DND-41 (cell line): Measurements from ENCODE around the gene ATP4B.

Source experiments
- ATAC-seq: fragments of 200-7000 bp; cut with Tn5 transposase; 3 replicates; pipeline ENCODE4 v1.9.1; 2021; ENCODE audit warnings: low read depth; ENCODE audit not compliant: insufficient read depth
- DNase-seq: peaks from one replicate; pipeline ENCODE4 v3.0.0-alpha.2; 2020
- H2AFZ ChIP-seq: 2 replicates; pipeline ENCODE4 v1.6.0; 2012; ENCODE audit warnings: low read depth, low read length
- H3K27ac ChIP-seq: 2 replicates; pipeline ENCODE4 v1.5.1; 2012; ENCODE audit warnings: low read length, inconsistent platforms
- H3K27me3 ChIP-seq: fragments of 200-600 bp; sonication (generic); 2 replicates; pipeline ENCODE4 v1.6.0; 2012; ENCODE audit warnings: low read length, mild to moderate bottlenecking, inconsistent platforms; ENCODE audit not compliant: insufficient read depth, poor library complexity
- H3K36me3 ChIP-seq: 2 replicates; pipeline ENCODE4 v1.5.1; 2012; ENCODE audit warnings: low read length, inconsistent platforms; ENCODE audit not compliant: insufficient read depth
- H3K4me1 ChIP-seq: 2 replicates; pipeline ENCODE4 v1.5.1; 2012; ENCODE audit warnings: mild to moderate bottlenecking, low read length; ENCODE audit not compliant: insufficient read depth
- H3K4me2 ChIP-seq: 2 replicates; pipeline ENCODE4 v1.6.0; 2012; ENCODE audit warnings: mild to moderate bottlenecking, moderate library complexity, low read length, inconsistent platforms; ENCODE audit not compliant: insufficient read depth
- H3K4me3 ChIP-seq, 2 experiments: fragments of 200-600 bp in 1 of 2; shearing (Covaris generic) in 1 of 2; 2 replicates each; pipeline ENCODE4 v1.5.1; 2012 to 2016; ENCODE audit warnings: inconsistent platforms in 2 of 2, low read length in 2 of 2, mild to moderate bottlenecking in 2 of 2, low read depth in 1 of 2, moderate library complexity in 1 of 2
- H3K79me2 ChIP-seq: 2 replicates; pipeline ENCODE4 v1.6.0; 2012; ENCODE audit warnings: low read length, inconsistent platforms; ENCODE audit not compliant: insufficient read depth
- H3K9ac ChIP-seq: 2 replicates; pipeline ENCODE4 v1.6.0; 2012; ENCODE audit warnings: low read depth, mild to moderate bottlenecking, inconsistent platforms, low read length, moderate library complexity
- H3K9me3 ChIP-seq: 2 replicates; pipeline ENCODE4 v1.5.1; 2012; ENCODE audit warnings: low read length, moderate library complexity, mild to moderate bottlenecking, inconsistent platforms; ENCODE audit not compliant: insufficient read depth, severe bottlenecking
- H4K20me1 ChIP-seq: 2 replicates; pipeline ENCODE4 v1.6.0; 2012; ENCODE audit warnings: low read length; ENCODE audit not compliant: insufficient read depth
- CTCF ChIP-seq: IDR thresholded peaks from 2 replicates; pipeline ENCODE4 v1.5.1; 2012; ENCODE audit warnings: borderline replicate concordance, low read length, moderate library complexity, mild to moderate bottlenecking; ENCODE audit not compliant: poor library complexity, severe bottlenecking; ENCODE audit errors: extremely low read depth
- EZH2 ChIP-seq: IDR thresholded peaks from 3 replicates; pipeline ENCODE4 v1.6.1; 2012; ENCODE audit warnings: borderline replicate concordance, low read depth, mild to moderate bottlenecking, moderate library complexity, low read length, inconsistent platforms; ENCODE audit not compliant: severe bottlenecking

ATP4B gene

DNA sequence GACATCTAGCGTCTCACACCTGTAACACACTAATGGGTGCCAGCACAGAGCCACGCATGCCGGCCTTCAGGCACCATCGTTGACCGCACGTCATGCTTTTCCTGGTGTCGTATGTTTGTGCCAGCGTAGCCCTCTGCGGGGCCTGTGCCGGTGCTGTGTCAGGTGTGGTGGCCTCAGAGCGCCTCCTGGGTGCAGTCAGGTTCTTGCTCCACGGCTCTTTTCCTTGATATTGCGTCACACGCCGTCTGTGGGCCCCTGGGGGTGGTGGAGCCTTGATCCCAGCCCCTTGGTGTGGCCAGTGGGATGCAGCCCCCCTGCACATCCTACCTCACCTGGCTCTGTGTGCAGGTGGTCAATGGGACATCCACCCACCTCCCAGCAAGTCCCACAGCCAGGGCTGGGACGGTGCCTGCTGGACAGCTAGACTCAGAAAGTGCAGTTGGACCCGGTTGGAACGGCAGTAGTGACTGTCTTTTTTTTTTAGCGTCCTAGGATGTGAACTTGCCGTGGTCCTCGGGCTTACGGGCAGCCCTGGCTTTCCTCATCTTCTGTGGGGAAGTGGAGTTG is 48.9 kb downstream of the ATP4B start:
- Histone ChIP-seq H3K4me3 (no peak overlapping the region), H2AFZ (no peak overlapping the region), H3K27me3 (no peaks in the 10 kb centered on the region), H3K9ac (no peak overlapping the region), H3K27ac (no peak overlapping the region), H3K4me2 (no peak overlapping the region), H3K79me2 (peaks cover 100% of the 10 kb centered on the region), H4K20me1 (peaks cover 97% of the 10 kb centered on the region), H3K9me3 (no peaks in the 10 kb centered on the region), H3K36me3 (peaks cover 95% of the 10 kb centered on the region), H3K4me1 (0 out of 2 replicates have a peak, but pooled peaks cover 6% of the 10 kb centered on the region)
- TF ChIP-seq EZH2 (no peak), CTCF (no peak)
- DNase-seq (no peak), ATAC-seq (no peak)

DNA sequence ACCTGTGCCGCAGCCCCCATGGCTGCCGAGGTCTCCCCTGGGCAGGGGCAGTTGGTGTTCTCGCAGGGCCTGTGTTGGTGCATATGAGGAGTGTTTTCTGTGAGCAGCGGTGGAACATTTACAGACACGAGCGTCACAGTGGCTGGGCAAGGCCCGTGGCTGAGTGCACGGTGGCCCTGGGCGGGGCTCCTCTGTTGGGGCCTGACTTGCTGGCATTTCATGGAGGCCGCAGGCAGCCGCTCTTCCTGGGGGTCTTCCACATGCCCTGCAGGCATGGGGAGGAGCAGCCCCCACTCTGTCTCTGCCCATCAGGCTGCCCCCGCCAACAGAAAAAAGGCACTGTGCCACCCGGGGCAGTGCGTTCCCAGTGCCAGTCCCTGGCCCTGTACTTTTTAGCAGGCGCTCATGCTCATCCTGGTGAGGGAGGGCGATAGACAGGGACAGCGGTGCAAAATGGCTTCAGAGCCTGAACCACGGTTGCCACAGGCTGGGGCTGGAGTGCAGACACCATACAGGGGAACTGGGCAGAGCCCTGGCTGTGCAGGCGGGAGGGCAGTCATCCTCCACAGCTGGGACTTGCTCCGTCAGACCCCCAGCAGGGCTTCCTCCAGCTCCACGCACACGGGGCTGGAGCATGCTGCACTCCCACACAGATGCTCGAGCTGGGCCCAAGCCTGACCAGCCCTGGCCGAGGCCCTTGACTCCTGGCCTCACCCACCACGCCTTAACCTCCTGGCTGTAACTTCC is 49.9 kb downstream of the ATP4B start:
- Histone ChIP-seq H3K9ac (no peak overlapping the region), H3K27ac (no peak overlapping the region), H3K4me1 (0 out of 2 replicates have a peak, but pooled peaks cover 6% of the 10 kb centered on the region), H4K20me1 (peaks cover 98% of the 10 kb centered on the region), H3K27me3 (no peaks in the 10 kb centered on the region), H3K4me2 (no peak overlapping the region), H2AFZ (no peak overlapping the region), H3K4me3 (no peak overlapping the region), H3K9me3 (no peaks in the 10 kb centered on the region), H3K79me2 (peaks cover 100% of the 10 kb centered on the region), H3K36me3 (peaks cover 90% of the 10 kb centered on the region)
- TF ChIP-seq CTCF = no peak
- no peak for TF ChIP-seq EZH2
- no peak for ATAC-seq
- DNase-seq = no peak

GRCh38 chr13:113607056-113607888 is 50.7 kb downstream of the ATP4B start:
- H3K9me3 ChIP-seq = no peaks in the 10 kb centered on the region
- H3K4me3 ChIP-seq = no peak overlapping the region
- H3K4me1 ChIP-seq = 0 out of 2 replicates have a peak, but pooled peaks cover 6% of the 10 kb centered on the region
- peaks cover 100% of the 10 kb centered on the region for H3K79me2 ChIP-seq
- no peak overlapping the region for H2AFZ ChIP-seq
- H3K27ac ChIP-seq = no peak overlapping the region
- DNase-seq (no peak), ATAC-seq (no peak)
- no peak overlapping the region for H3K9ac ChIP-seq
- TF ChIP-seq CTCF = no peak
- TF ChIP-seq EZH2 = no peak
- peaks cover 100% of the 10 kb centered on the region for H4K20me1 ChIP-seq
- H3K36me3 ChIP-seq = peaks cover 86% of the 10 kb centered on the region
- no peaks in the 10 kb centered on the region for H3K27me3 ChIP-seq
- H3K4me2 ChIP-seq = no peak overlapping the region
